Measurements from ENCODE around the gene DCUN1D4. TPM values are rescaled to one million over a fixed set of nuclear protein-coding genes. Genes with fewer than 3 reads are reported as not detected.

Gene DCUN1D4
- total and polyA plus RNA-seq, 4 donors: 15.2 to 33.9 (median 21.8) TPM

DNA sequence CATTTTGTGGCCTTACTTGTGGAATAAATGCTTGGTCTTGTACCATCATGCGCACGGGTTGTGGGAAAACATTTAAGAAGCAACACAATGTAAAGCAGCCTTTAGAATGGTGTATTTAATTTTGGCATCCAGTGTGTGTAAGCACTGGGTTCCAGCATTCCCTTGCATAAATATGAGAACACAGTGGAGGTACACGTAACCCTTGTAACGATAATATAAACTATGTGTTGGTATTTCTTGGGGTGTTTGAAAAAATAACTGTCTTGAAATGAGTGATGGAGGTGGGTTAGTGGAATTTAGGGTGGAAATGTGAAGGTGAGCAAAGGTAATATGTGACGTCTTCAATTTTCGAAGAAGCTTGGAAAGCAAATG lies 2.1 kb downstream of the DCUN1D4 start:
- no peak for DNase-seq (ENCODE audit: low spot score)
- peak; percentile 5 for TF ChIP-seq SP1 (IDR thresholded peaks at IDR 0.05)
- TF ChIP-seq RAD21 (IDR thresholded peaks at IDR 0.05): no peak
- WGBS: 54% methylated on average over 6 of the region's 6 CpGs
- peaks cover 0 to 2% (median 0%) of the 10 kb centered on the region in 4 donors for H3K36me3 ChIP-seq (ENCODE audit: control insufficient read depth in 4 of 4, insufficient read depth in 3 of 4, low read depth in 1 of 4, low read length in 3 of 4)
- peak overlapping the region; percentile 29 to 85 (median 83) for H3K4me3 ChIP-seq (ENCODE audit: low read depth in 1 of 3, low read length in 3 of 3)
- peak overlapping the region in 1 of 2 donors; percentile 71 for H3K9ac ChIP-seq (ENCODE audit: low read depth in 1 of 2, low read length in 2 of 2)
- peak overlapping the region; percentile 89 to 97 for H3K27ac ChIP-seq (ENCODE audit: low read depth in 1 of 2, low read length in 2 of 2)
- no peaks in the 10 kb centered on the region for H3K27me3 ChIP-seq (ENCODE audit: control insufficient read depth in 4 of 4, insufficient read depth in 4 of 4, low read length in 3 of 4)
- H3K9me3 ChIP-seq (ENCODE audit: control insufficient read depth in 4 of 4, low read length in 3 of 4): no peaks in the 10 kb centered on the region
- peaks cover 3 to 22% (median 12%) of the 10 kb centered on the region in 4 donors for H3K4me1 ChIP-seq (ENCODE audit: control insufficient read depth in 4 of 4, insufficient read depth in 4 of 4, low read length in 3 of 4)

DNA sequence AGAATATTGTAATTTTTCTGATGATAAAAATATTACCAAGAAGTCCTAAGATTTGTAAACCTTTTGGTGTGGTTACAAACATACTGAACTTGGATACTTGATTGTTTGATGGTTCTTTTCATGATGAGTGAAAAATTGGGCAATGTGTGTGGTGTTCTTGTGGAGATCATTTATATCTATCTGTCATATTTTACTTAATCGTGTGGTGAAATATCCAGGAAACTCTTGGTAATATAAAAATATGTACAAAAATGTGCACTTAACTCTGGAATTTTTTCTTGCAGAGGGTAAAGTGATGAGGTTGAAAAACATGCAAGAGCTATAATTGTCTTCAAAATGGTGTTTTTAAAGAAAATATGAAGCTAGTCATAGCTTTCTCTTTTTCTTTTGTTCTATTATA lies 2.8 kb downstream of the DCUN1D4 start:
- no peaks in the 10 kb centered on the region for H3K27me3 ChIP-seq (ENCODE audit: control insufficient read depth in 4 of 4, insufficient read depth in 4 of 4, low read length in 3 of 4)
- DNase-seq (ENCODE audit: low spot score): no peak
- 62% methylated on average over 1 of the region's 1 CpG for WGBS
- H3K36me3 ChIP-seq (ENCODE audit: control insufficient read depth in 4 of 4, insufficient read depth in 3 of 4, low read depth in 1 of 4, low read length in 3 of 4): peaks cover 0 to 2% (median 0%) of the 10 kb centered on the region in 4 donors
- TF ChIP-seq HNF4G (IDR thresholded peaks at IDR 0.05): no peak
- TF ChIP-seq, protein P1, sequence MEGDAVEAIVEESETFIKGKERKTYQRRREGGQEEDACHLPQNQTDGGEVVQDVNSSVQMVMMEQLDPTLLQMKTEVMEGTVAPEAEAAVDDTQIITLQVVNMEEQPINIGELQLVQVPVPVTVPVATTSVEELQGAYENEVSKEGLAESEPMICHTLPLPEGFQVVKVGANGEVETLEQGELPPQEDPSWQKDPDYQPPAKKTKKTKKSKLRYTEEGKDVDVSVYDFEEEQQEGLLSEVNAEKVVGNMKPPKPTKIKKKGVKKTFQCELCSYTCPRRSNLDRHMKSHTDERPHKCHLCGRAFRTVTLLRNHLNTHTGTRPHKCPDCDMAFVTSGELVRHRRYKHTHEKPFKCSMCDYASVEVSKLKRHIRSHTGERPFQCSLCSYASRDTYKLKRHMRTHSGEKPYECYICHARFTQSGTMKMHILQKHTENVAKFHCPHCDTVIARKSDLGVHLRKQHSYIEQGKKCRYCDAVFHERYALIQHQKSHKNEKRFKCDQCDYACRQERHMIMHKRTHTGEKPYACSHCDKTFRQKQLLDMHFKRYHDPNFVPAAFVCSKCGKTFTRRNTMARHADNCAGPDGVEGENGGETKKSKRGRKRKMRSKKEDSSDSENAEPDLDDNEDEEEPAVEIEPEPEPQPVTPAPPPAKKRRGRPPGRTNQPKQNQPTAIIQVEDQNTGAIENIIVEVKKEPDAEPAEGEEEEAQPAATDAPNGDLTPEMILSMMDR (IDR thresholded peaks at IDR 0.05; ENCODE audit: low read depth, low read length, missing input control): no peak
- TF ChIP-seq, protein P2, sequence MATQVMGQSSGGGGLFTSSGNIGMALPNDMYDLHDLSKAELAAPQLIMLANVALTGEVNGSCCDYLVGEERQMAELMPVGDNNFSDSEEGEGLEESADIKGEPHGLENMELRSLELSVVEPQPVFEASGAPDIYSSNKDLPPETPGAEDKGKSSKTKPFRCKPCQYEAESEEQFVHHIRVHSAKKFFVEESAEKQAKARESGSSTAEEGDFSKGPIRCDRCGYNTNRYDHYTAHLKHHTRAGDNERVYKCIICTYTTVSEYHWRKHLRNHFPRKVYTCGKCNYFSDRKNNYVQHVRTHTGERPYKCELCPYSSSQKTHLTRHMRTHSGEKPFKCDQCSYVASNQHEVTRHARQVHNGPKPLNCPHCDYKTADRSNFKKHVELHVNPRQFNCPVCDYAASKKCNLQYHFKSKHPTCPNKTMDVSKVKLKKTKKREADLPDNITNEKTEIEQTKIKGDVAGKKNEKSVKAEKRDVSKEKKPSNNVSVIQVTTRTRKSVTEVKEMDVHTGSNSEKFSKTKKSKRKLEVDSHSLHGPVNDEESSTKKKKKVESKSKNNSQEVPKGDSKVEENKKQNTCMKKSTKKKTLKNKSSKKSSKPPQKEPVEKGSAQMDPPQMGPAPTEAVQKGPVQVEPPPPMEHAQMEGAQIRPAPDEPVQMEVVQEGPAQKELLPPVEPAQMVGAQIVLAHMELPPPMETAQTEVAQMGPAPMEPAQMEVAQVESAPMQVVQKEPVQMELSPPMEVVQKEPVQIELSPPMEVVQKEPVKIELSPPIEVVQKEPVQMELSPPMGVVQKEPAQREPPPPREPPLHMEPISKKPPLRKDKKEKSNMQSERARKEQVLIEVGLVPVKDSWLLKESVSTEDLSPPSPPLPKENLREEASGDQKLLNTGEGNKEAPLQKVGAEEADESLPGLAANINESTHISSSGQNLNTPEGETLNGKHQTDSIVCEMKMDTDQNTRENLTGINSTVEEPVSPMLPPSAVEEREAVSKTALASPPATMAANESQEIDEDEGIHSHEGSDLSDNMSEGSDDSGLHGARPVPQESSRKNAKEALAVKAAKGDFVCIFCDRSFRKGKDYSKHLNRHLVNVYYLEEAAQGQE (IDR thresholded peaks at IDR 0.05): no peak
- no peak for TF ChIP-seq TAF1 (conservative IDR thresholded peaks at IDR 0.05)
- no peak for TF ChIP-seq RXRA (IDR thresholded peaks at IDR 0.05)
- no peak overlapping the region for H3K9ac ChIP-seq (ENCODE audit: low read depth in 1 of 2, low read length in 2 of 2)
- H3K4me3 ChIP-seq (ENCODE audit: low read depth in 1 of 3, low read length in 3 of 3): no peak overlapping the region
- H3K4me1 ChIP-seq (ENCODE audit: control insufficient read depth in 4 of 4, insufficient read depth in 4 of 4, low read length in 3 of 4): peaks cover 3 to 25% (median 14%) of the 10 kb centered on the region in 4 donors
- no peaks in the 10 kb centered on the region for H3K9me3 ChIP-seq (ENCODE audit: control insufficient read depth in 4 of 4, low read length in 3 of 4)
- no peak overlapping the region for H3K27ac ChIP-seq (ENCODE audit: low read depth in 1 of 2, low read length in 2 of 2)

DNA sequence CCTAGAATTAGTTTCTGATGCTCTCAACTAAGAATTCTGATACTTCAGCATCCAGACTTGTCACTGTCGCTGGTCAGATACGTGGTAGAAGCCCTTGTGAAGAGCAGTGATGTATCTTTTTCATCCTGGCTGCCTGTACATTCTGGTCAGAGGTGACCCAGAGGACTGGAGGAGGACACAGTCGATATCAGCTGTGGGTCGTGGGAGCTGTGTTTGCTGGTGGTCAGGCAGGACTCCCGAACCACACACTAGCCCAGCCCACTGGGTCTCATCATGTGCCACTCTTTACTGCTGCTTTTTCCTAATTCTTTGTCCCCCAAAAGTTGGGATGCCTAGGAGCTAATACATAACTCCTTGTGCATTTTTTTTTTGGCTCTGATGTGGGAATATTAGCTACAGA lies 6.5 kb downstream of the DCUN1D4 start:
- no peak for DNase-seq (ENCODE audit: low spot score)
- peaks cover 0 to 2% (median 0%) of the 10 kb centered on the region in 4 donors for H3K36me3 ChIP-seq (ENCODE audit: control insufficient read depth in 4 of 4, insufficient read depth in 3 of 4, low read depth in 1 of 4, low read length in 3 of 4)
- no peaks in the 10 kb centered on the region for H3K27me3 ChIP-seq (ENCODE audit: control insufficient read depth in 4 of 4, insufficient read depth in 4 of 4, low read length in 3 of 4)
- 69% methylated on average over 5 of the region's 5 CpGs for WGBS
- no peak overlapping the region for H3K27ac ChIP-seq (ENCODE audit: low read depth in 1 of 2, low read length in 2 of 2)
- H3K9ac ChIP-seq (ENCODE audit: low read depth in 1 of 2, low read length in 2 of 2): no peak overlapping the region
- peaks cover 7 to 59% (median 43%) of the 10 kb centered on the region in 4 donors for H3K4me1 ChIP-seq (ENCODE audit: control insufficient read depth in 4 of 4, insufficient read depth in 4 of 4, low read length in 3 of 4)
- no peak overlapping the region for H3K4me3 ChIP-seq (ENCODE audit: low read depth in 1 of 3, low read length in 3 of 3)
- no peaks in the 10 kb centered on the region for H3K9me3 ChIP-seq (ENCODE audit: control insufficient read depth in 4 of 4, low read length in 3 of 4)
- no peak for TF ChIP-seq SP1 (IDR thresholded peaks at IDR 0.05)
- TF ChIP-seq RXRA (IDR thresholded peaks at IDR 0.05): no peak
- TF ChIP-seq, protein P2 (IDR thresholded peaks at IDR 0.05): no peak
- no peak for TF ChIP-seq FOXA1 (IDR thresholded peaks at IDR 0.05)
- no peak for TF ChIP-seq JUND (IDR thresholded peaks at IDR 0.05)
- TF ChIP-seq RAD21 (IDR thresholded peaks at IDR 0.05): no peak
- TF ChIP-seq, protein P3, sequence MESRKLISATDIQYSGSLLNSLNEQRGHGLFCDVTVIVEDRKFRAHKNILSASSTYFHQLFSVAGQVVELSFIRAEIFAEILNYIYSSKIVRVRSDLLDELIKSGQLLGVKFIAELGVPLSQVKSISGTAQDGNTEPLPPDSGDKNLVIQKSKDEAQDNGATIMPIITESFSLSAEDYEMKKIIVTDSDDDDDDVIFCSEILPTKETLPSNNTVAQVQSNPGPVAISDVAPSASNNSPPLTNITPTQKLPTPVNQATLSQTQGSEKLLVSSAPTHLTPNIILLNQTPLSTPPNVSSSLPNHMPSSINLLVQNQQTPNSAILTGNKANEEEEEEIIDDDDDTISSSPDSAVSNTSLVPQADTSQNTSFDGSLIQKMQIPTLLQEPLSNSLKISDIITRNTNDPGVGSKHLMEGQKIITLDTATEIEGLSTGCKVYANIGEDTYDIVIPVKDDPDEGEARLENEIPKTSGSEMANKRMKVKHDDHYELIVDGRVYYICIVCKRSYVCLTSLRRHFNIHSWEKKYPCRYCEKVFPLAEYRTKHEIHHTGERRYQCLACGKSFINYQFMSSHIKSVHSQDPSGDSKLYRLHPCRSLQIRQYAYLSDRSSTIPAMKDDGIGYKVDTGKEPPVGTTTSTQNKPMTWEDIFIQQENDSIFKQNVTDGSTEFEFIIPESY (IDR thresholded peaks at IDR 0.05): no peak
- TF ChIP-seq TAF1 (conservative IDR thresholded peaks at IDR 0.05): no peak
- TF ChIP-seq GABPA (IDR thresholded peaks at IDR 0.05 in 1 of 2, conservative IDR thresholded peaks at IDR 0.05 in 1 of 2): no peak
- TF ChIP-seq FOXA2 (IDR thresholded peaks at IDR 0.05): no peak
- TF ChIP-seq HNF4G (IDR thresholded peaks at IDR 0.05): no peak
- TF ChIP-seq, protein P4, sequence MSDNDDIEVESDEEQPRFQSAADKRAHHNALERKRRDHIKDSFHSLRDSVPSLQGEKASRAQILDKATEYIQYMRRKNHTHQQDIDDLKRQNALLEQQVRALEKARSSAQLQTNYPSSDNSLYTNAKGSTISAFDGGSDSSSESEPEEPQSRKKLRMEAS (IDR thresholded peaks at IDR 0.05): no peak
- TF ChIP-seq HNF4A (conservative IDR thresholded peaks at IDR 0.05): no peak
- no peak for TF ChIP-seq YY1 (IDR thresholded peaks at IDR 0.05)
- TF ChIP-seq EGR1 (IDR thresholded peaks at IDR 0.05; ENCODE audit: low read depth in 2 of 2): no peak

All from liver (tissue), 9 donors.